ENCODE data around the gene CTNNA3. TPM values are rescaled to one million over a fixed set of nuclear protein-coding genes. Genes with fewer than 3 reads are reported as not detected.

CTNNA3 gene
- total RNA-seq, 1 experiment from 2014 or later = 0.20 TPM

GRCh38 chr10:66673071-66673470 lies 1022.9 kb downstream of the CTNNA3 start:
- no peak for DNase-seq
- H3K27me3 ChIP-seq (replicated peaks; ENCODE audit: control insufficient read depth, insufficient read depth, low read length) = no peaks in the 10 kb centered on the region
- Mint-ChIP-seq H3K4me3 (ENCODE audit: unreplicated experiment) (no peak overlapping the region), H3K27me3 (ENCODE audit: insufficient read depth, unreplicated experiment) (peaks cover 3% of the 10 kb centered on the region), H3K9me3 (ENCODE audit: unreplicated experiment) (no peaks in the 10 kb centered on the region), H3K4me1 (ENCODE audit: low read depth, unreplicated experiment) (no peaks in the 10 kb centered on the region), H3K36me3 (ENCODE audit: insufficient read depth, unreplicated experiment) (no peaks in the 10 kb centered on the region), H3K27ac (ENCODE audit: unreplicated experiment) (no peak overlapping the region)
- ChIA-PET CTCF (no interaction called here), POLR2A (no interaction called here)
- BruUV-seq (replicated peaks) = no TSS peak
- no peak overlapping the region for H3K4me3 ChIP-seq (ENCODE audit: low read depth, low read length)
- TF ChIP-seq, protein P1, sequence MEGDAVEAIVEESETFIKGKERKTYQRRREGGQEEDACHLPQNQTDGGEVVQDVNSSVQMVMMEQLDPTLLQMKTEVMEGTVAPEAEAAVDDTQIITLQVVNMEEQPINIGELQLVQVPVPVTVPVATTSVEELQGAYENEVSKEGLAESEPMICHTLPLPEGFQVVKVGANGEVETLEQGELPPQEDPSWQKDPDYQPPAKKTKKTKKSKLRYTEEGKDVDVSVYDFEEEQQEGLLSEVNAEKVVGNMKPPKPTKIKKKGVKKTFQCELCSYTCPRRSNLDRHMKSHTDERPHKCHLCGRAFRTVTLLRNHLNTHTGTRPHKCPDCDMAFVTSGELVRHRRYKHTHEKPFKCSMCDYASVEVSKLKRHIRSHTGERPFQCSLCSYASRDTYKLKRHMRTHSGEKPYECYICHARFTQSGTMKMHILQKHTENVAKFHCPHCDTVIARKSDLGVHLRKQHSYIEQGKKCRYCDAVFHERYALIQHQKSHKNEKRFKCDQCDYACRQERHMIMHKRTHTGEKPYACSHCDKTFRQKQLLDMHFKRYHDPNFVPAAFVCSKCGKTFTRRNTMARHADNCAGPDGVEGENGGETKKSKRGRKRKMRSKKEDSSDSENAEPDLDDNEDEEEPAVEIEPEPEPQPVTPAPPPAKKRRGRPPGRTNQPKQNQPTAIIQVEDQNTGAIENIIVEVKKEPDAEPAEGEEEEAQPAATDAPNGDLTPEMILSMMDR (IDR thresholded peaks at IDR 0.05; ENCODE audit: insufficient read depth in 1 of 2, low read depth in 1 of 2, low read length in 1 of 2, severe bottlenecking in 1 of 2, unreplicated experiment in 1 of 2) = no peak
- intact Hi-C loops (cut with micrococcal nuclease; ENCODE audit: unreplicated experiment) = no loop called here
- H3K4me1 ChIP-seq = no peaks in the 10 kb centered on the region
- no peaks in the 10 kb centered on the region for H3K36me3 ChIP-seq (ENCODE audit: control insufficient read depth, insufficient read depth, low read length)
- no peaks in the 10 kb centered on the region for H3K9me3 ChIP-seq

GRCh38 chr10:66671562-66671961 lies 1024.4 kb downstream of the CTNNA3 start:
- no peak overlapping the region for H3K4me3 Mint-ChIP-seq (ENCODE audit: unreplicated experiment)
- H3K4me1 Mint-ChIP-seq (ENCODE audit: low read depth, unreplicated experiment) = no peaks in the 10 kb centered on the region
- intact Hi-C loops (cut with micrococcal nuclease; ENCODE audit: unreplicated experiment) = no loop called here
- peaks cover 3% of the 10 kb centered on the region for H3K27me3 Mint-ChIP-seq (ENCODE audit: insufficient read depth, unreplicated experiment)
- H3K9me3 Mint-ChIP-seq (ENCODE audit: unreplicated experiment) = no peaks in the 10 kb centered on the region
- DNase-seq = no peak
- no peak overlapping the region for H3K4me3 ChIP-seq (ENCODE audit: low read depth, low read length)
- CTCF ChIA-PET = no interaction called here
- no peaks in the 10 kb centered on the region for H3K9me3 ChIP-seq
- no peaks in the 10 kb centered on the region for H3K4me1 ChIP-seq
- H3K36me3 ChIP-seq (ENCODE audit: control insufficient read depth, insufficient read depth, low read length) = no peaks in the 10 kb centered on the region
- no peak overlapping the region for H3K27ac Mint-ChIP-seq (ENCODE audit: unreplicated experiment)
- BruUV-seq (replicated peaks) = no TSS peak
- POLR2A ChIA-PET = no interaction called here
- H3K27me3 ChIP-seq (replicated peaks; ENCODE audit: control insufficient read depth, insufficient read depth, low read length) = no peaks in the 10 kb centered on the region
- H3K36me3 Mint-ChIP-seq (ENCODE audit: insufficient read depth, unreplicated experiment) = no peaks in the 10 kb centered on the region
- TF ChIP-seq, protein P1 (IDR thresholded peaks at IDR 0.05; ENCODE audit: insufficient read depth in 1 of 2, low read depth in 1 of 2, low read length in 1 of 2, severe bottlenecking in 1 of 2, unreplicated experiment in 1 of 2) = no peak

- Mint-ChIP-seq H3K4me1 (ENCODE audit: low read depth, unreplicated experiment) (no peaks in the 10 kb centered on the region), H3K27ac (ENCODE audit: unreplicated experiment) (no peak overlapping the region), H3K9me3 (ENCODE audit: unreplicated experiment) (no peaks in the 10 kb centered on the region), H3K27me3 (ENCODE audit: insufficient read depth, unreplicated experiment) (peaks cover 3% of the 10 kb centered on the region), H3K4me3 (ENCODE audit: unreplicated experiment) (no peak overlapping the region), H3K36me3 (ENCODE audit: insufficient read depth, unreplicated experiment) (no peaks in the 10 kb centered on the region)
- Histone ChIP-seq H3K9me3 (no peaks in the 10 kb centered on the region), H3K36me3 (ENCODE audit: control insufficient read depth, insufficient read depth, low read length) (no peaks in the 10 kb centered on the region), H3K27me3 (replicated peaks; ENCODE audit: control insufficient read depth, insufficient read depth, low read length) (no peaks in the 10 kb centered on the region), H3K4me3 (ENCODE audit: low read depth, low read length) (no peak overlapping the region), H3K4me1 (no peaks in the 10 kb centered on the region)
- intact Hi-C loops (cut with micrococcal nuclease; ENCODE audit: unreplicated experiment) = no loop called here
- TF ChIP-seq, protein P1 (IDR thresholded peaks at IDR 0.05; ENCODE audit: insufficient read depth in 1 of 2, low read depth in 1 of 2, low read length in 1 of 2, severe bottlenecking in 1 of 2, unreplicated experiment in 1 of 2) = no peak
- BruUV-seq (replicated peaks) = no TSS peak
- POLR2A ChIA-PET = no interaction called here
- no peak for DNase-seq
- CTCF ChIA-PET = no interaction called here
Observed at GRCh38 chr10:66671064-66671463, 1024.9 kb downstream of the CTNNA3 start.

Measured in Caco-2 (cell line).